Astrocyte (in vitro differentiated cells and primary cell): ENCODE data around the gene GPC5.

Source experiments
- CTCF ChIP-seq: IDR thresholded peaks from 2 replicates; pipeline ENCODE4 v1.5.1; 2011; ENCODE audit warnings: low read depth, mild to moderate bottlenecking, inconsistent platforms, low read length, moderate library complexity; ENCODE audit not compliant: insufficient read depth
- EZH2 ChIP-seq: IDR thresholded peaks from 2 replicates; pipeline ENCODE4 v1.6.1; 2012; ENCODE audit warnings: mild to moderate bottlenecking, low read length, inconsistent platforms; ENCODE audit not compliant: insufficient read depth

- TF ChIP-seq CTCF (no peak), EZH2 (no peak)
These were observed 128.2 kb downstream of the GPC5 start for GRCh38 chr13:91526543-91527033.
